ENCODE measurements around the gene TMEM121B.

GRCh38 chr22:17131686-17132085, 10.5 kb upstream of the TMEM121B start:
- TF ChIP-seq CTCF (IDR thresholded peaks at IDR 0.05) (no peak), USF1 (IDR thresholded peaks at IDR 0.05; ENCODE audit: borderline replicate concordance, low read depth) (no peak), NRF1 (IDR thresholded peaks at IDR 0.05; ENCODE audit: low read depth, low read length) (no peak), FOSL2 (IDR thresholded peaks at IDR 0.05; ENCODE audit: borderline replicate concordance, low read depth) (no peak), RFX5 (IDR thresholded peaks at IDR 0.05; ENCODE audit: low read length) (no peak), CHD2 (IDR thresholded peaks at IDR 0.05; ENCODE audit: low read length, partially characterized antibody) (no peak), RAD21 (IDR thresholded peaks at IDR 0.05; ENCODE audit: low read length) (no peak), GABPA (IDR thresholded peaks at IDR 0.05; ENCODE audit: low read depth) (no peak), POLR2AphosphoS5 (IDR thresholded peaks at IDR 0.05; ENCODE audit: low read depth, low read length) (no peak), ZBTB33 (IDR thresholded peaks at IDR 0.05; ENCODE audit: borderline replicate concordance, low read depth) (no peak), EP300 (IDR thresholded peaks at IDR 0.05; ENCODE audit: borderline replicate concordance in 1 of 2, low read depth in 1 of 2, low read length in 1 of 2) (no peak), JUND (IDR thresholded peaks at IDR 0.05) (no peak)
